Activated T-cell treated with anti-CD3 and anti-CD28 coated beads, Interleukin-2, amount 50 U/mL, for 72 hours (primary cell): ENCODE data around the gene LRRC46. TPM values are rescaled to one million over a fixed set of nuclear protein-coding genes. Genes with fewer than 3 reads are reported as not detected.

Experiments
- ATAC-seq, 2 donors: fragments of 150-1000 bp; cut with Tn5 transposase; replicated peaks in 1 of 2; 2 replicates each; pipeline ENCODE4 v1.10.0; 2021; ENCODE audit warnings: moderate library complexity in 2 of 2, mild to moderate bottlenecking in 1 of 2
- DNase-seq, 2 donors: peaks; one replicate each; pipeline ENCODE4 v3.0.0; 2021 to 2022; ENCODE audit warnings: mixed read lengths in 1 of 2
- H3K27ac Mint-ChIP-seq: one replicate; pipeline ENCODE4 v1.8.0; 2022; ENCODE audit warnings: mild to moderate bottlenecking, moderate library complexity, mixed read lengths
- H3K27me3 Mint-ChIP-seq: one replicate; pipeline ENCODE4 v1.8.0; 2022; ENCODE audit warnings: low read depth, mixed read lengths
- H3K36me3 Mint-ChIP-seq, 2 donors: one replicate each; pipeline ENCODE4 v1.8.0; 2022; ENCODE audit warnings: mixed read lengths in 2 of 2, mild to moderate bottlenecking in 1 of 2; ENCODE audit not compliant: insufficient read depth in 2 of 2
- H3K4me1 Mint-ChIP-seq: one replicate; pipeline ENCODE4 v1.8.0; 2022; ENCODE audit warnings: low read depth, mixed read lengths
- H3K4me3 Mint-ChIP-seq, 2 donors: one replicate each; pipeline ENCODE4 v1.8.0; 2022; ENCODE audit warnings: mild to moderate bottlenecking in 2 of 2, mixed read lengths in 2 of 2, moderate library complexity in 2 of 2
- H3K9me3 Mint-ChIP-seq, 2 donors: one replicate each; pipeline ENCODE4 v1.8.0; 2022; ENCODE audit warnings: mixed read lengths in 2 of 2
- total RNA-seq, 2 donors: library from RNA; stranded (reverse); gene quantifications; one replicate each; pipeline ENCODE4 v1.2.3, GENCODE V29; 2022

LRRC46 gene
- total RNA-seq, 2 donors from 2014 or later, result 0.46 to 0.83 TPM

DNA sequence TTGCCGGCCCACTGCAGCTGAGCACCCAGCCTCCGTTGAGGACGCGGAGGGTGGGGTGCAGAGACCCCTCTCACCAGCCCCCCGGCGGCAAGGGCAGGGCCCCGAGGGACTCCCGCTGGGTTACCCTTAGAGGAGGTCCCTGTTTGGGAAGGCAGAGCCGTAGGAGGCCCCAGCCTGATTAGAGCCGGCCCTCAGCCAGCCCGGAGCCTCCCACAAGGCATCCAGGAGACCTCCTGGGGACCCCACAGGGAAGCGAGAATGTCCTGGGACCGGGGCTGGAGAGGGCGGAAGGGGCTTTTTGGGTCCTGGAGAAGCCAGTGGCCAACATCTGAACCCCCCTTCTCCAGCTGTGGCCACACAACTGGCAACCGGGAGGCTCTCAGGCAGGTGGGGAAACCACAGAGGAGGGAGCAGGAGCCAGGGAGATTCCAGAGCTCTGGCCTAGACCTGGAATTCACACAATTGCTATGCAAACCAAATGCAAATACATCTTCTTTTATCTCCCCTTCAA, 41.2 kb downstream of the LRRC46 start:
- no peaks in the 10 kb centered on the region for H3K9me3 Mint-ChIP-seq
- H3K27ac Mint-ChIP-seq, result no peak overlapping the region
- no peaks in the 10 kb centered on the region for H3K36me3 Mint-ChIP-seq
- no peak for DNase-seq
- H3K4me1 Mint-ChIP-seq, result no peaks in the 10 kb centered on the region
- no peak overlapping the region for H3K4me3 Mint-ChIP-seq
- peaks cover 61% of the 10 kb centered on the region for H3K27me3 Mint-ChIP-seq
- ATAC-seq, result no peak

DNA sequence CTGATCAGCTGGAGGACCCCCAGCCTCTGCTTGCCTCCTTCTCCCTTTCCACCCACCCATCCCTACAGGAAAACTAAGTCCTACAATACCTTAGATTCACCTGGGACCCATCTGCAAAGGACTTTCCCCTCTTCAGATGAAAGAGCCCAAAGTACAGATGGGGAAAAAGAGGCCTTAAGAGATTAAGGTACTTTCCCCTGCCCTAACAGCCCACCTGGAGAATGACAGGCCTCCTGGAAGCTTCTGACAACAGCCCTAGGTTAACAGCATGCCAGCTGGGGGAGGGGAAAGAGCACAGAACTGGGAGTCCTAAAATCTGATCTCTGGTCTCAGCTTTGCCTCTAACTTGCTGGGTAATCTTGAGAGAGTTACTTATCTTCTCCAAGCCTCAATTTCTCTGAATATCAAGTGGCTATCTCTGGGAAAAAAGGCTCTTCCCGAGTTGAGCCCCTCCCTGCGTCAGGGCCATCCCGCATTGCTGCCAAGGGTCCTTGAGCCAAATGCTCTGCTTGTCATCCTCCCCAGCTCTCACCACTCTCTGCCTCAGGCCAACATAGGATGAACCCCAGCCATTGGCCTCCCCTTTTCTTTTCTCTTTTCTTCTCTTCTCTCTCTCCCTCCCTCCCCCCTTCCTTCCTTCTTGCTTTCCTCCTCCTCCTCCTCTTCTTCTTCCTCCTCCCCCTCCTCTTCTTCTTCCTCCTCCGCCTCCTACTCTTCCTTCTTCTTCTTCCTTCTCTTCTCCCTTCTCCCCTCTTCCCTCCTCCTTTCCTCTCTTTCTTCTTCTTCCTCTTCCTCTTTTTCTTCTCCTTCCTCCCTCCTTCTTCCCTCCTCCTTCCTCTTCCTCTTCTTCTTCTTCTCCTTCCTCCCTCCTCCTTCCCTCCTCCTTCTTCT, 42.0 kb downstream of the LRRC46 start:
- H3K27me3 Mint-ChIP-seq, result peaks cover 68% of the 10 kb centered on the region

DNA sequence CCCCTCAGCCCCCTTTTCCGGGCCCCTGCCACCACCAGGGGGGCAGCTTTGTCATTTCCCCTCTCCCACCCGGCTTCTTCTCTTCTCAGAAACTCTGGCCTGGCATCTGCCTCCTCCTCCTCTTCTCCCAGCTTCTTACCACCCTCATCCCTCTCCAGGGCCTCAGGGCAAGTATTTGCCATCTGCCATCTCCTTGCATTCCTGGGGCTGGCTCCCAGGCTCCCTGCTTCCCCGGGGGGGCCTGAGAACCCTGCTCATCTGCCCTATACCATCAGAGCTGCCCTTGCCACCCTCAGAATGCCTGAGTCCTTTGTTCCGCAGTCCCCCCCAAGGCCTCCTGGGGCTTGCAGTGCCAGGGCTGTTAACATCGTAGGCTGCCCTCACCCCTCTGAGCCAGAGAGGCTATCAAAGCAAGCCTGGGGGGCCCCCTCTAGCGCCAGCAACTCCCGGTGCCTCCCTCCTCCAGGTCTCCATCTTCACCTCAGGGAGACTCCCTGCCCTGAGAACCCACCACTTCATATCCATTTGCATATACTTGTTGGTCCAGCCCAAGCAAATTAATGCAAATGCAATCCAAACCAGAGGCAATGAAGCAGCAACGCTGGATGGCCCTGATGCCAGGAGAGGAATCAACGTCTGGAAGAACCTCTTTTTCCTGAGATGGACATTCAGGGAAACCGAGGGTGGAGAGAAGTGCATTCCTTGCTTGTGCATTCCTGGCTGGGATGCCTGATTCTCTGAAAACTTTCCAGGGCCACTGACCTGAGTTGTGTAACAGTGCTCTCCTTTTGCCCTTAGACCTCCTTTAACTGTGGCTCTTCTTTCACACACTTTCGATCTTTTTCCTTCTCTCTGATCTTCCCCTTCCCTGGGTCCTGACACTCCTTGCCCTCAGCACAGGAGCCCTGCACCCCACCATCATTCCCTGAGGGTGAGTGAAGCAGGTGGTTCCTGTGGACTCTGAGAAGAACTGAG, 43.8 kb downstream of the LRRC46 start:
- Mint-ChIP-seq H3K9me3 (no peaks in the 10 kb centered on the region), H3K4me3 (no peak overlapping the region), H3K27ac (no peak overlapping the region), H3K4me1 (peaks cover 7% of the 10 kb centered on the region), H3K27me3 (peaks cover 55% of the 10 kb centered on the region), H3K36me3 (no peaks in the 10 kb centered on the region)
- DNase-seq, result no peak
- ATAC-seq, result no peak

More for the DNA sequence above, 42.0 kb downstream of the LRRC46 start:
- Mint-ChIP-seq H3K27ac (no peak overlapping the region), H3K9me3 (no peaks in the 10 kb centered on the region), H3K36me3 (no peaks in the 10 kb centered on the region), H3K4me3 (no peak overlapping the region), H3K4me1 (no peaks in the 10 kb centered on the region)
- DNase-seq (no peak), ATAC-seq (no peak)

DNA sequence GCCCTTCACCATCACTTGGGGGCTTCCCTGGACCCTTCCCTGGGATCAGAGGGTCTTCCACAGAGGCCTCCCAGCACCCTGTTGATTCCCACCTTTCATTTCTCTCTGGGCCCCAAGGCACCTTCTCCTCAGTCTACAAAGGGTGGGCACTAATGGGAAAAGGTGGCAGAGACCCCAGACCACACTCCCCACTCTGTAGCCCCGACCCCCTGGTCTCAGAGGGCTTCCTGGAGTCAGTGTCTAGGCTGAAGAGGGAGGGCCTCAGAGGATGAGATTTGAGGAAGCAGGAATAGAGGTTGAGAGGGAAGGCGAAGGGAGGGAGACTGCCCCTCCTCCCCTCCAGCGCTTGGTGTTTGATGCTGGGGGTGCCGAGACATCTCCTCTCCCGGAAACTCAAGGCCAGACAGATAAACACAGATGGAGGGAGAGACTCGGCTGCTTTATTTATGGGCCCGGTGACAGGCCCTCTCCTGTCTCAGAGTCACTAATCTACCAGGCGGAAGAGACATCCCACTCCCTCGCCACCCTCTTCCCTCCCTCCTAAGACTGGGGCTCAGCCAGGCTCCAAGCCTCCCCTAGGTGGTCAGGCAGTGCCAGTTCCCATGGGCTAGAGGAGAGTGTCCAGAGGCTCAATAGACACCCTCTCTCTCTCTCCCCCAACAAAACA, 46.0 kb downstream of the LRRC46 start:
- Mint-ChIP-seq H3K36me3 (no peaks in the 10 kb centered on the region), H3K27ac (no peak overlapping the region), H3K4me3 (no peak overlapping the region), H3K4me1 (peaks cover 7% of the 10 kb centered on the region), H3K9me3 (no peaks in the 10 kb centered on the region), H3K27me3 (peaks cover 35% of the 10 kb centered on the region)
- no peak for DNase-seq
- ATAC-seq, result no peak

DNA sequence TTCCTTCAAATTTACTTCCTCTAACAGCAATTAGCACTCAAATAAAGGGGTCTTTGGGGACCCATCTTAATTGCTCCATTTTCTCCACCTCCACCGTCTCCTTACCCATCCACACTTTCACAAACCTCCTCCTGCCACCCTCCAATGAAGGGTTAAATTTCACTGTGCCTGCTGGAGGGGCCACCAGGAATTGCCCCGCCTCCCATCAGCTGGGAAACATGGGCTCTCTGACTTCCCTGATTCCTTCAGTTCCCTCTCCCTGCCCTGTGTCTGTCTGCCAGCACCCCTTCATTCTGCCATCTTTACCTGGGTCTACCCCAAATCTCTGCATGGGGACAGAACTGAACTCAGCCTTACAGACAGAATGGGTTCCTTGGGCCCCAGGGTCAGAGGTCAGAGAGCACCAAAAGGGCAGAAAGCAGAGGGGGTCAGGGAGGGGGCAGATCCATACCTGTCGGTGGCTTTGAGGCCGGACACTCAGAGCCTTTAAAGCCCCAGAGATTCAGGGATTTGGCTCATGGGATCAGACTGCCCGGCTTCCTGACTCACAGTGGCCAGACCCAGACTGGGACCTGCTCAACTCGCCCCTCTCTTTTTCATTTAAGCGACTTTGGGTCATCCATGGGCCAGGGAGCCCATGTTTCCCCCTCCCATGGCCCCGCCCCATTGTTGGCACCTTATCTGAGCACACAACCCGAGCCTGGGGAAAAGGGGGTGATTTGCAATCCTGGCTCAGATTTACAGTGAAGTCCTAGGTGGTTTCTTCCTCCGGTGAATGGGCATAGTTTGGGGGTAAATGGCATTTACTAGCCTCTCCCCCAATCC, 46.9 kb downstream of the LRRC46 start:
- no peak overlapping the region for H3K4me3 Mint-ChIP-seq
- H3K36me3 Mint-ChIP-seq, result no peaks in the 10 kb centered on the region
- peaks cover 29% of the 10 kb centered on the region for H3K27me3 Mint-ChIP-seq
- no peak for DNase-seq
- H3K9me3 Mint-ChIP-seq, result no peaks in the 10 kb centered on the region
- no peak for ATAC-seq
- peaks cover 11% of the 10 kb centered on the region for H3K4me1 Mint-ChIP-seq
- H3K27ac Mint-ChIP-seq, result no peak overlapping the region

DNA sequence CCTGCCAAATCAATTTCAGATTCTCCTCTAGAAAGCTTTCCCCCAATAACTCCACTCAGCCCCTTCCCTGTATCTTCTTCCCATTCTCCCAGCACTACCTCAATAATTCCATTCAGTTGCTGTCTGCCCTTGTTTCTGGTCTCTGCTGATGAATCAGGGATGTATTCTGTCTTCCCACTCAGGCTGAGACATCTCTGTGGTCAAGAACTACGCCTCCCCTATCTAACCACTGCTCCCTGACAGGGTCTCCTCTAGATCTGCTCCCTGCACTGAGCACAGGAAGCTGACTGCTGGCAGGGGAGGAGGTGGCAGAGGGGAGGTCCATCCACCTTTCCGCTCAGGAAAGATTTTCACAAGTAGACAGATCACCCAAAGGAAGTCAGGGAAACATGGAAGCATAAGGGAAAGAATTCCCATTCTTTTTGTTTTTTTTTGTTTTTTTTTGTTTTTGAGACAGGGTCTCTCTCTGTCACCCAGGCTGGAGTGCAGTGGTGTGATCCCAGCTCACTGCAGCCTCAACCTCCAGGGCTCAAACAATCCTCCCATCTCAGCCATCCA, 47.6 kb downstream of the LRRC46 start:
- no peak overlapping the region for H3K4me3 Mint-ChIP-seq
- peaks cover 22% of the 10 kb centered on the region for H3K27me3 Mint-ChIP-seq
- no peak overlapping the region for H3K27ac Mint-ChIP-seq
- H3K9me3 Mint-ChIP-seq, result no peaks in the 10 kb centered on the region
- ATAC-seq (peak; percentile 77 to 83), DNase-seq (peak in 1 of 2 donors; percentile 22)
- H3K36me3 Mint-ChIP-seq, result no peaks in the 10 kb centered on the region
- H3K4me1 Mint-ChIP-seq, result peaks cover 17% of the 10 kb centered on the region

DNA sequence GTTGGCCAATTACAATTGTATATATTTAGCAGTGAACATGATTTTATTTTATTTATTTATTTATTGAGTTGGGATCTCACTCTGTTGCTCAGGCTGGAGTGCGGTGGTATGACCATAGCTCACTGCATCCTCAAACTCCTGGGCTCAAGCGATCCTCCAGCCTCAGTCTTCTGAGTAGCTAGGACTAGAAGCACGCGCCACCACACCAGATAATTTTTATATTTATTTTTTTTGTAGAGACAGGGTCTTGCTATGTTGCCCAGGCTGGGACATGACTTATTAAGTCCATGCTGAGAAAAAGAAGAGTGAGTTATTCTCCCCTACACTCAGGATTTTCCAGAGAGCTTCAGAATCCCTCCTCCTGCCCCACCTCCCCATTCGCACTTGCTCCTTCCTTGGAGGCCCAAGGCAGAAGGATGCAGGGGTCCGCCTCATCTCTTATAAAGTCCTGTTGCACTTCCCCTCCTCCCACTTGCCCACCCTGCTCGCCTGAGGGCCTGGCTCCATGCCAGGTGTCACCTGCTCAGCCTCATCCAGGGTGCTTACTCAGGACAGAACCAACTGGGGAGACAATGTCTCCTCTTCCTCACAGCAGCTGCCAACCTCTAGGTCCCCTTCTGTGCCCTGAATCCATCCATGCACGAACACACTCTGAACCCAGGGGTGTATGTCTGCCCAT, 48.4 kb downstream of the LRRC46 start:
- Mint-ChIP-seq H3K27ac (no peak overlapping the region), H3K4me1 (peaks cover 19% of the 10 kb centered on the region), H3K4me3 (no peak overlapping the region), H3K9me3 (no peaks in the 10 kb centered on the region), H3K36me3 (no peaks in the 10 kb centered on the region), H3K27me3 (peaks cover 14% of the 10 kb centered on the region)
- DNase-seq (no peak), ATAC-seq (no peak)

DNA sequence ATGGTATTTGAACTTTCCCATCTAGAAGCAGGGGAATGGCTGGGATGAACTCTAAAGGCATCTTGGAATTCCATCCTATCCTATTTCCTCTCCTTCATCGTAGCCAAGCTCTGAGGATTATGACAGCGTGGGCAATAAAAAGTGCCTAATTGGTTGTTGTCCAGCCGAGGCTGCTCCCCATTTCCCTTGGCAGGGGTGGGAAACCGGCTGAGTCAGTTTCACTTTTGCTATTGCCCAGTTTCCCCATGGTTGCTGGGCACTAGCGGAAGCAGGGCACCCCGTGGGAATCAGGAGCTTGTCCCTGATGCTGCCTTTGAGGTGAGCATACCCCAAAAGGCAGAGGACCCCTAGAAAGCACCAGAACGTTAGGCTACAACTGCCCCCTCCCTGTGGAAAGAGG, 50.8 kb downstream of the LRRC46 start:
- ATAC-seq, result no peak
- no peak overlapping the region for H3K4me3 Mint-ChIP-seq
- no peak overlapping the region for H3K27ac Mint-ChIP-seq
- H3K27me3 Mint-ChIP-seq, result peaks cover 11% of the 10 kb centered on the region
- H3K4me1 Mint-ChIP-seq, result peaks cover 27% of the 10 kb centered on the region
- H3K9me3 Mint-ChIP-seq, result no peaks in the 10 kb centered on the region
- no peaks in the 10 kb centered on the region for H3K36me3 Mint-ChIP-seq
- DNase-seq, result no peak

DNA sequence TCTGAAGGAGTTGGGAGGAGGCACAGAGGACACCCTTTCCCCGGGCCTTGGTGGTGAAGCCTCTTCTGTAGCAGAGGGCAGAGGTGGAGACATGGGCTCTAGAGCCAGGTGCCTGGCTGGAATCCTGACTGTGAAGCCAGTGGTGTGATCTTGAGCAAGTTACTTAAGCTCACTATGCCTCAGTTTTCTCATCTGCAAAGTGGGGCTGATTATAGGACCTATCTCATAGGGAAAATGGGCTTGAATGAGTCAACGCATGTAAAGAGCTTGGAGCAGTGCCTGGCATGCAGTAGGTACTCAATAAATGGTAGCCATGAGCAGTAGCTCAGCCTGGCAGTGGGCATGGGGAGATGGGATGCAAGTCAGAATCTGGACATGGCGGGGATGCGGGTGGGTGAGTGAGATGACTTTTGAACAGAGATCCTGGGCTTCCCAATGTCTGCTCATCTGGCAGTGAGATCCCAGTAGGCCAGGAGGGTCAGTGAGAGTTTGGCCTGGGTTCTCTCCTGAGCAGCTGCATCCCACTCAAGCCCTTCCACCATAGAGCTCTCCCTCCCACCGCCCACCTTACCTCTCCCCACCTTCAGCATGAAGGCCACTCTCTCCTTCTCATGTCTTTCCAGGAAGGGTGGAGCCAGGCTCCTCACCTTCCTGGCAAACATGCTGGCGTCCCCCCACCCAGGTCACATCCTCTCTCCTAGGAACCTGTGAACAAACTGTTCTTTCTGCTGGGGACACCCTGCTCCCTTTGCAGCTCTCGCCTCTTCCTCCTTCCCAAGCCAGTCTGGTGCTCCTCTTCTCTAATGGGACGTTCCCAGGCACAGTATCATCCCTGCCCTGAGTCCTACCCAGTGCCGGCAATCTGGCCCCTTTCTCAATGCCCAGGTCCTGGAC, 51.5 kb downstream of the LRRC46 start:
- DNase-seq, result no peak
- Mint-ChIP-seq H3K36me3 (no peaks in the 10 kb centered on the region), H3K4me3 (no peak overlapping the region), H3K27me3 (peaks cover 5% of the 10 kb centered on the region), H3K9me3 (no peaks in the 10 kb centered on the region), H3K4me1 (peaks cover 27% of the 10 kb centered on the region), H3K27ac (no peak overlapping the region)
- no peak for ATAC-seq

DNA sequence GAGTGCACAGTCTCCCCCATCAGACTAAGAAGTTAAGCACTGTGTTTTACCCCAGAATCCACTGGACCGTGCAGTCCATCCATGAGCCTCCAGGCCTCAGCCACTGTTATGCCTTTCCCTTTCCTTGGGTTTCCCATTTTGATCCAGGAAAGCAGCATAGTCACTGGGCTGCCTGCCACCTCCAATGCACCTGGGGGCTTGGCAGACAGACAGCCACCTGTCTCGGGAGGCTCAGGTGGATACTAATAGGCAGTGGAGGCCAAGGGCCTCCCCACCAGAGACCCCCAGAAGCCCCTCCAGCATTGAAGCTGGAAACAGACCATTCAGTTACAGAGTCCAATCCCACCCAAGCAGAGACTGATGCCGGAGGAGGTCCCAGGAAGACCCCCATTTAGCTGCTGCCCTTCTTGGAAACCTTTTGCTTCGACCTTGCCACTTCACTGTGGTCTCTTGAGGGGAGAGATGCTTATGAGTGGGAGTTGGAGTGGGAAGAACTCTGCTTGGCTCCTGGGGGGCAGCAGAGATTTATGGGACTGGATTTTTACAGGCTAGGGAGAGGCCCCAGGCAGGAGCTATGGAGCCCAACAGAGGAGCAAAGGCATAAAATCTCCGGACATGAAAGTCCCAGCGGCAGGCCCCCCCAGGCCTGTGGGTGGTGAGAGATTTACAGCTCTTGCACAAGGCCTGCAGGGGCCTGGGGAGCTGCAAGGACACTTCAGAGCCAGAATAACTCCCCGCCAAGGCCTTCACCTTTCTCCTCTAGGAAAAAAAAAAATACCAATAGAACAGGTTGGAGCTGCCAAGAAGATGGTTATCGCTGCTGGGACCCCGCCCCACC, 52.3 kb downstream of the LRRC46 start:
- no peak for DNase-seq
- no peak for ATAC-seq
- no peaks in the 10 kb centered on the region for H3K27me3 Mint-ChIP-seq
- H3K36me3 Mint-ChIP-seq, result no peaks in the 10 kb centered on the region
- H3K27ac Mint-ChIP-seq, result no peak overlapping the region
- peaks cover 26% of the 10 kb centered on the region for H3K4me1 Mint-ChIP-seq
- H3K9me3 Mint-ChIP-seq, result no peaks in the 10 kb centered on the region
- H3K4me3 Mint-ChIP-seq, result no peak overlapping the region
